ENCODE results near the gene ZNF595.
"Not testable (repeated sequence)": the region's sequence is repeated elsewhere in the genome, so short reads cannot be mapped to it uniquely, and the experiment has no call there.

The ZNF595 gene

DNA sequence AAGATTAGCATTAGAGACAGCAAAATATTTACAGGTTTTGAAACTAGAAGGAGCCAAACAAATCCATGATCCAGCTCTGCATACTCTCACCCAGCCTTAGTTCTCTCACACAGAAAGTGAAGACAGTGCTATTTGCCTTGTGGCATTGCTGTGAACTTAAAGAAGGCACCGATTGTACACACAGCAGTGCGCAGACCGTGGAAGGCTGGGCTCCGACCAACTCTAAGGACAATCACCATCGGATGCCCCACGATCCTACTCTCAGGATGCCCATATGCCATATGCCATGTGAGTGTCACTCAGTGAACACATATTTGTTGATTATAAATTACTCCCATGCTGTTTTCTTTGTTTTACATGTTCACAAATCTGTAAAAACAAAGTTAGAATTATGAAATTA, 19.8 kb upstream of the ZNF595 start:
- H3K4me1 ChIP-seq (ENCODE audit: control insufficient read depth, insufficient read depth, low read length, unreplicated experiment); H3K36me3 ChIP-seq (ENCODE audit: insufficient read depth, low read length); H3K27ac ChIP-seq (ENCODE audit: low read depth, low read length); H3K79me2 ChIP-seq (ENCODE audit: control insufficient read depth, insufficient read depth, low read length, unreplicated experiment); H3K27me3 ChIP-seq (ENCODE audit: insufficient read depth, low read length); H3K4me3 ChIP-seq (ENCODE audit: low read depth, low read length); H2AFZ ChIP-seq (ENCODE audit: low read length, unreplicated experiment): not testable (repeated sequence)

DNA sequence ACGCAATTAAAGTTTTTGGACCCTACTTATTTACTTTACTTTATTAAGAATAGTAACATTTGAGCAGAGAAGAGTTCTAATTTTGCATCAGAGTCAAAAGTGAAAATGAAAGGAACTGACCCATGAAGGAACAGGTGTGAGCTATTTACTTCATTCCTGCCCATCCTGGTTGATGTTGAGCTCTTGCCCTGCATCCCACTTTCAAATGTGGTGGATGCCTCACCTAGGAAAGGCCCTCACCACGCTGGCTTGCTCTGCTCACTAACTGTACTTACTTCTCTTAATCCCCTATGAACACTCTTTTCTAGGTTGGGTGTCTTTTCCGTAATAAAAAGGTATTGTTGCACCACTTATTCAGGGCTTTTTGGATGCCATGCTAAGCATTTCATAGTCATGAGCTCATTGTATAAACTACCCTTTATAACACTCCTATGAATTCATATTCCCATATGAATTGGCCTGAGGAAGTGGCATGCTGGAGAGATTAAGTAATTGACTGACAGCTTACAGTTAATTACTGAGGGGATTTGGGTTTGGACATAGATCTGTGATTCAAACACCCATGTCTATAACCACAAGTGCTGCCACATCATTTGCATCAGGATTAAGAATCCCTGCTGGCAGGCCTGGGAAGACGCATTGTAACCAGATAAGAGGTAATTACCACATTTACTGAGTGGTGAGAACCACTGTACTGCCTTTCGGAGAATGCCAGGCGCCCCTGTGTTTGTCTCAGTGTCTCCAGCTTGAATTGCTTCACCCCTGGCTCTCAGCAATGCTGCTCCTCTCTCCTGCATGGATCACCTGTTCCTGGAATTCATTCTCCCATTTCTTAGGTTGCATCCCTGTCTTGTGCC, 16.3 kb upstream of the ZNF595 start:
- H3K36me3 ChIP-seq (ENCODE audit: insufficient read depth, low read length); H3K27ac ChIP-seq (ENCODE audit: low read depth, low read length): not testable (repeated sequence)

DNA sequence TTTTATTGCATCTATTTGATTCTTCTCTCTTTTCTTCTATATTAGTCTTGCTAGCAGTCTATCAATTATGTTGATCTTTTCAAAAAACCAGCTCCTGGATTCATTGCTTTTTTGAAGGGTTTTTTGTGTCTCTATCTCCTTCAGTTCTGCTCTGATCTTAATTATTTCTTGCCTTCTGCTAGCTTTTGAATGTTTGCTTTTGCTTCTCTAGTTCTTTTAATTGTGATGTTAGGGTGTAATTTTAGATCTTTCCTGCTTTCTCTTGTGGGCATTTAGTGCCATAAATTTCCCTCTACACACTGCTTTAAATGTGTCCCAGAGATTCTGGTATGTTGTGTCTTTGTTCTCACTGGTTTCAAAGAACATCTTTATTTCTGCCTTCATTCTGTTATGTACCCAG, 14.9 kb upstream of the ZNF595 start:
- not testable (repeated sequence) for H3K4me1 ChIP-seq (ENCODE audit: control insufficient read depth, insufficient read depth, low read length, unreplicated experiment); H3K36me3 ChIP-seq (ENCODE audit: insufficient read depth, low read length); H3K27me3 ChIP-seq (ENCODE audit: insufficient read depth, low read length); H3K27ac ChIP-seq (ENCODE audit: low read depth, low read length); H2AFZ ChIP-seq (ENCODE audit: low read length, unreplicated experiment); H3K79me2 ChIP-seq (ENCODE audit: control insufficient read depth, insufficient read depth, low read length, unreplicated experiment); H3K4me3 ChIP-seq (ENCODE audit: low read depth, low read length)

More for the DNA sequence above, 16.3 kb upstream of the ZNF595 start:
- H3K27me3 ChIP-seq (ENCODE audit: insufficient read depth, low read length); H3K4me1 ChIP-seq (ENCODE audit: control insufficient read depth, insufficient read depth, low read length, unreplicated experiment); H3K79me2 ChIP-seq (ENCODE audit: control insufficient read depth, insufficient read depth, low read length, unreplicated experiment); H3K4me3 ChIP-seq (ENCODE audit: low read depth, low read length); H2AFZ ChIP-seq (ENCODE audit: low read length, unreplicated experiment): not testable (repeated sequence)

DNA sequence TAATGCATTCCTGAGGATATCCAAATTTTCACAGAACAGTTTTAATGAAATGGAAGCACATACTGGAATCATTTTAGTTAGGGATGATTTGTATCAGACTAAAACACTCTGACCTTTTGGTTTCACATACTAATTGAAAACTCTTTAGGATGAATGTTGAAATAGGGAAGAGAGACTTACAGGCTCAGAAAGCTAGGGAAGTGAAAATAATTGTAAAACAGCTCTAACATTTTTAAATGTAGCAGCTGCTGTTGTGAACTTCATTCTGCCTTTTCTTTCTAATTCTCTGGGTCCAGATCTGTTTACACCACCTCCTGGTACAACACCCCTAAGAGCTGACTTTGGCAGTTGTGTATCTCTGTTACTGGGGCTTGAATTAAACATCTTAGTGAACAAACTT, 9.7 kb upstream of the ZNF595 start:
- not testable (repeated sequence) for H3K36me3 ChIP-seq (ENCODE audit: insufficient read depth, low read length); H3K4me3 ChIP-seq (ENCODE audit: low read depth, low read length); H3K79me2 ChIP-seq (ENCODE audit: control insufficient read depth, insufficient read depth, low read length, unreplicated experiment); H2AFZ ChIP-seq (ENCODE audit: low read length, unreplicated experiment); H3K4me1 ChIP-seq (ENCODE audit: control insufficient read depth, insufficient read depth, low read length, unreplicated experiment); H3K27me3 ChIP-seq (ENCODE audit: insufficient read depth, low read length); H3K27ac ChIP-seq (ENCODE audit: low read depth, low read length)

DNA sequence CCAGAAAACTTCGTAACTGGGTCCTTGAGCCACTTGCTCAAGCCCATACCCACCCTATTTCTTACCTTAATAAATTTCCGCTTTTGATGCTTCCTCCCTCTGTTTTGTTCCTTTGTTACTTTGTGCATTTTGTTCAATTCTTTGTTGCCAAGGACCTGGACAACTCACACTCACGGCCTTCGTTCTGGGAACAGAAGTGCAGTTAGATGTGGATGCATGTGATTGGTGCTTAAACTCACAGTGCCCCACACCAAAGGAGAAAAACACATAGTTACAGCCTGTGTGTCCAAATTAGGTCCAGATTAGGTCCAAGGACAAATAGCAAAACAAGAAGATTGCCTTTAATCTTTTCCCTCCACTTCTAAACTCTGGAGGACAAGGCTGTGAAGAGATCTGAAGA, 1.9 kb upstream of the ZNF595 start:
- not testable (repeated sequence) for H3K27ac ChIP-seq (ENCODE audit: low read depth, low read length); H3K4me3 ChIP-seq (ENCODE audit: low read depth, low read length); H3K4me1 ChIP-seq (ENCODE audit: control insufficient read depth, insufficient read depth, low read length, unreplicated experiment); H3K27me3 ChIP-seq (ENCODE audit: insufficient read depth, low read length); H2AFZ ChIP-seq (ENCODE audit: low read length, unreplicated experiment); H3K36me3 ChIP-seq (ENCODE audit: insufficient read depth, low read length); H3K79me2 ChIP-seq (ENCODE audit: control insufficient read depth, insufficient read depth, low read length, unreplicated experiment)

DNA sequence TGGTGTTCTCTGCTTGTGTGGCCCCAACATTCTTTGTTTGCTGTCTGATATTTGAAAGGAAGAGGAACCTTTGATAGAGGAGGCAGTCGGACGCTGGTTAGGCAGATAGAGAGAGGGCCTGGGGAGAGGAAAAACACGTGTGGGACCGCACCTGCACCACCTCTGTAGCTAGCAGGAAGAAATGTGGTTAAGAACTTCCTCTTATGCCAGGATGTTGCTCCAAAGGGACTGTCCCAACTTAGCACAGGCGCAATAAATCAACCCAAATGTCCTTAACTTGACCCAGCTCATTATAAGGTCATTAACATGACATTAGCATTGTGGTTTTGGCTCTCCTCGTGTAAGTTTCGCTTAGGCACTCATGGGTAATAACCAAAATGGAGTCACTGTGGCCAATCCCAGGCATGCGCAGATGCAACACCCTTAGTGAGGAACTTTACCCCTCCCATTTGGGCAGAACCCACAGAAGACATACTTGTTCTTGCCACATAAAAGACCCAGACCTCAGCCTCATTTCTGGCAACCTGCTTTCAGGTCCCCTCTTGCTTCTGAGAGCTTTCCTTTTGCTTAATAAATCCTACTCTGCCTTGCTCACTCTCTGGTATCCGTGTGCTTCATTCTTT, 1.4 kb upstream of the ZNF595 start:
- H3K4me1 ChIP-seq (ENCODE audit: control insufficient read depth, insufficient read depth, low read length, unreplicated experiment); H3K36me3 ChIP-seq (ENCODE audit: insufficient read depth, low read length); H3K4me3 ChIP-seq (ENCODE audit: low read depth, low read length); H3K79me2 ChIP-seq (ENCODE audit: control insufficient read depth, insufficient read depth, low read length, unreplicated experiment); H3K27ac ChIP-seq (ENCODE audit: low read depth, low read length); H3K27me3 ChIP-seq (ENCODE audit: insufficient read depth, low read length); H2AFZ ChIP-seq (ENCODE audit: low read length, unreplicated experiment): not testable (repeated sequence)

DNA sequence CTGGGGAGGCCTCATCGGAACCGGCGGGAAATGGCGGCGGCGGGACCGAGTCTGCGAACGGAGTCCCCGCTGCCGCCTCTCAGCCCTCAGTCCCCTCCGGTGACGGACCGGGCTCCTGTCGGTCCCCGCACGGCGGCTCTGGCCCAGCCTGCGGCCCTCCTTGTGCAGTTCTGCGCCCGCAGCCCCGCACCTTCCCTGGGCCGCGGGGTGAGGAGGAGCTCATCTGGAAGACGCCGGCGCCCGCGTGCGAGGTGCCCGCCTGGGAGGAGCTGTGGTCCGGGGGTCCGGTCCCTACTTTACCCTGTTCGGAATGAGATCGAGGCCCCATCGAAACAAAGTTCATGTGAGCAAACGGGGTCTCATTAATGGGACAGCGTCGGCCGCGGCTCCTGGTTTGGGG, 400 bp downstream of the ZNF595 start:
- H3K27me3 ChIP-seq (ENCODE audit: insufficient read depth, low read length); H3K36me3 ChIP-seq (ENCODE audit: insufficient read depth, low read length); H2AFZ ChIP-seq (ENCODE audit: low read length, unreplicated experiment); H3K79me2 ChIP-seq (ENCODE audit: control insufficient read depth, insufficient read depth, low read length, unreplicated experiment); H3K27ac ChIP-seq (ENCODE audit: low read depth, low read length); H3K4me1 ChIP-seq (ENCODE audit: control insufficient read depth, insufficient read depth, low read length, unreplicated experiment): not testable (repeated sequence)
- H3K4me3 ChIP-seq (ENCODE audit: low read depth, low read length), result peak overlapping the region; percentile 63

GRCh38 chr4:64733-65132, 11.6 kb downstream of the ZNF595 start:
- H3K27me3 ChIP-seq (ENCODE audit: insufficient read depth, low read length); H3K4me1 ChIP-seq (ENCODE audit: control insufficient read depth, insufficient read depth, low read length, unreplicated experiment); H2AFZ ChIP-seq (ENCODE audit: low read length, unreplicated experiment); H3K79me2 ChIP-seq (ENCODE audit: control insufficient read depth, insufficient read depth, low read length, unreplicated experiment); H3K27ac ChIP-seq (ENCODE audit: low read depth, low read length); H3K4me3 ChIP-seq (ENCODE audit: low read depth, low read length): not testable (repeated sequence)
- H3K36me3 ChIP-seq (ENCODE audit: insufficient read depth, low read length), result peaks cover 12% of the 10 kb centered on the region

DNA sequence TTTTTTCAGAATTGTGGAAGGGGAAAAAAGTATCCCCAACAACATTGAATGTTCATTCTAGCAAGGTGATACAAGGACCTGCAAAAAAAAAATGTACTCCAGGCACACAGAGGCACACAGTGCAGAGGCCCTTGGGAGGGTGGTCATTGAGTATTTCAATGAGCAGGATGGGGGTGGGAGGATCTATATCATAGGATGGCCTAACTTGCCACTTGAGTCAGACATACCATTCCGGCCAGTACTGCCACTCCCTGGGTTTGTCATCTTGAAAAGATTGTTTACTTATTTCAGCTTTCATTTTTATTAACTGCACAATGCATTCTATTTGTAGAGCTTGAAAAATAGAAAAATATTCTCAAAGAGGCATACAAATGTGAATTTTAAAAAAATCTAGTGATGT, 18.7 kb downstream of the ZNF595 start:
- no peak overlapping the region for H3K27ac ChIP-seq (ENCODE audit: low read depth, low read length)
- H3K79me2 ChIP-seq (ENCODE audit: control insufficient read depth, insufficient read depth, low read length, unreplicated experiment), result peaks cover 27% of the 10 kb centered on the region
- H2AFZ ChIP-seq (ENCODE audit: low read length, unreplicated experiment), result no peak overlapping the region

DNA sequence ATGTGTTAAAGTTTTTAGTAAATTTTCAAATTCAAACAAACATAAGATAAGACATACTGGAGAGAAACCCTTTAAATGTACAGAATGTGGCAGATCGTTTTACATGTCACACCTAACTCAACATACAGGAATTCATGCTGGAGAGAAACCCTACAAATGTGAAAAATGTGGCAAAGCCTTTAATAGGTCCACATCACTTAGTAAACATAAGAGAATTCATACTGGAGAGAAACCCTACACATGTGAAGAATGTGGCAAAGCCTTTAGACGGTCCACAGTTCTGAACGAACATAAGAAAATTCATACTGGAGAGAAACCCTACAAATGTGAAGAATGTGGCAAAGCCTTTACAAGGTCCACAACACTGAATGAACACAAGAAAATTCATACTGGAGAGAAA, 32.8 kb downstream of the ZNF595 start:
- no peaks in the 10 kb centered on the region for H3K4me1 ChIP-seq (ENCODE audit: control insufficient read depth, insufficient read depth, low read length, unreplicated experiment)
- H3K4me3 ChIP-seq (ENCODE audit: low read depth, low read length), result no peak overlapping the region
- peaks cover 73% of the 10 kb centered on the region for H3K36me3 ChIP-seq (ENCODE audit: insufficient read depth, low read length)
- no peaks in the 10 kb centered on the region for H3K27me3 ChIP-seq (ENCODE audit: insufficient read depth, low read length)
- H2AFZ ChIP-seq (ENCODE audit: low read length, unreplicated experiment), result no peak overlapping the region
- H3K79me2 ChIP-seq (ENCODE audit: control insufficient read depth, insufficient read depth, low read length, unreplicated experiment), result no peaks in the 10 kb centered on the region
- H3K27ac ChIP-seq (ENCODE audit: low read depth, low read length), result no peak overlapping the region

More for the DNA sequence above, 18.7 kb downstream of the ZNF595 start:
- peaks cover 75% of the 10 kb centered on the region for H3K36me3 ChIP-seq (ENCODE audit: insufficient read depth, low read length)
- no peaks in the 10 kb centered on the region for H3K4me1 ChIP-seq (ENCODE audit: control insufficient read depth, insufficient read depth, low read length, unreplicated experiment)
- H3K4me3 ChIP-seq (ENCODE audit: low read depth, low read length), result no peak overlapping the region
- H3K27me3 ChIP-seq (ENCODE audit: insufficient read depth, low read length), result no peaks in the 10 kb centered on the region

- H2AFZ ChIP-seq (ENCODE audit: low read length, unreplicated experiment); H3K4me1 ChIP-seq (ENCODE audit: control insufficient read depth, insufficient read depth, low read length, unreplicated experiment); H3K27ac ChIP-seq (ENCODE audit: low read depth, low read length); H3K79me2 ChIP-seq (ENCODE audit: control insufficient read depth, insufficient read depth, low read length, unreplicated experiment); H3K27me3 ChIP-seq (ENCODE audit: insufficient read depth, low read length); H3K4me3 ChIP-seq (ENCODE audit: low read depth, low read length): not testable (repeated sequence)
- peaks cover 67% of the 10 kb centered on the region for H3K36me3 ChIP-seq (ENCODE audit: insufficient read depth, low read length)
Observed at GRCh38 chr4:86559-87324, 33.6 kb downstream of the ZNF595 start.
